HG03439 (cell line): Measurements from ENCODE around the gene MOB1A.
"Not testable (repeated sequence)": the region's sequence is repeated elsewhere in the genome, so short reads cannot be mapped to it uniquely, and the experiment has no call there.

Source experiments
- ATAC-seq: cut with Tn5 transposase; IDR thresholded peaks from one replicate; pipeline ENCODE4 v1.9.1; 2021; ENCODE audit warnings: mild to moderate bottlenecking, moderate library complexity; ENCODE audit not compliant: unreplicated experiment

Gene MOB1A

DNA sequence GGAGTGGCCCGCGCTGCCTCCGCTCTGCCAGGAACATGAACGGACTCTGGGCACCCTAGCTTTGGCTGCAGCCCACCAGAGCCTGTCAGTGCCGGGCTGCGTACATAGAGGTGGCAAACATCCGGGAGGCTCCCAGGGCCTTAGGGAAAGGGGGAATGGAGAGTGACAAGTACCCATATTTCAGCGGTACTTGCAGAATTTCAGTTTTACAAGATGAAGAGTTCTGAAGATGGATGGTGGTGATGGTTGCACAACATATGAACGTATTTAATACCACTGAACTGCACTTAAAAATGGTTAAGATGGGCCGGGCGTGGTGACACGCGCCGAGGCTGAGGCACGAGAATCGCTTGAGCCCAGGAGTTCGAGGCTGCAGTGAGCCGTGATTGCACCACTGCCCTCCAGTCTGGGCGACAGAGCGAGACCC, 20.6 kb upstream of the MOB1A start:
- no peak for ATAC-seq

DNA sequence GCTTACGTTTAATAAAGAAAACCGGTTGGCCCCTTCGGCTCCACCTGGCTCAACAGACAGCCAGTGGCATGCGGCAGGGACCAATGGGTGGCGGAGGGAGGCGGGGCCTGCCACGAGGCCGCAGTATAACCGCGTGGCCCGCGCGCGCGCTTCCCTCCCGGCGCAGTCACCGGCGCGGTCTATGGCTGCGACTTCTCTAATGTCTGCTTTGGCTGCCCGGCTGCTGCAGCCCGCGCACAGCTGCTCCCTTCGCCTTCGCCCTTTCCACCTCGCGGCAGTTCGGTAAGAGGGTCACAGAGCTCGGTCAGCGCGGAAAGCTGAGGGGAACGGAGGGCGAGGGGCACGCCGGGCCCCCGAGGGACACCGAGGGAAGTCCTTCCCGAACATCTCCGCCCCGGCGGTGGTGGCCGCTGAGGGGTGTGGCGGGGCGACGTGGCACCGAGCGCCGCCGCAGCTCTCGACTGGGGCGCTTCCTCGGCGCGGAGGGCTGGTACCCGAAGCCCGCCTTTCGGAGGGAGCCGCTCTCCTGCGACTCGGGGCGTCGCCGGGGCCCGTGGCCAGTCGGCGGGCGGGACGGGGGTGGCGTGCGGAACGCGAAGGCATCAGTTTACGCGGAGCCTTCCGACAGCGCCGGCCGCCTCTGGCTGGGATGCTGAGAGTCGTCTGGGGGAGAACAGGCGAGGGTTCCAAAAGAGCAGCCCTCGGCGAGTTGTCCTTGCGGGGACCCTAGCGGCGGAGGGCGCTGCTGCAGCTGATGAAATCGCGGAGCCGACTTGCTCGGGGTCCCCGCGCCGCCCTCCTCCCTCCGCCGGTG, 20.0 kb upstream of the MOB1A start, which contains the start of gene MTHFD2:
TSS of gene MTHFD2 (plus strand) at position 155 of the 814 bp plus-strand sequence. CDS start at position 182, 27 bp downstream.
- ATAC-seq = peak; percentile 91

DNA sequence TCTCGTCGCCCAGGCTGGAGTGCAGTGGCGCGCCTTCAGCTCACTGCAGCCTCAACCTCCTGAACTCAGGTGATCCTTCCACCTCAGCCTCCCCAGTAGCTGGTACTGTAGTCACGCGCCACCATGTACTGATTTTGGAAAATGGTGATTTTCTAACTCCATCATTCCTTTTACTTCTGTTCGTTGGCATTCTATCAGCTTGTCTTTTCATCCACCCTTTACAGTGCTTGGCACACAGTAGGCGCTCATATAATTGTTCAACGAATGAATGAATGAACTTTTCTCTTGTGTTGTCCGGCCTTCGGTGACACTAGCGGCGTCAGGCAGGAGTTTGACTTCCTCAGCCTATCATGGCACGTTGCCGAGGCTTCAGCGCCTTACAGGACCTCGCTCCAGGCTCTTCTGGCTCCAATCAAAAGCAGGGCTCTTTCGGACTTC, 19.4 kb upstream of the MOB1A start:
- ATAC-seq = no peak

DNA sequence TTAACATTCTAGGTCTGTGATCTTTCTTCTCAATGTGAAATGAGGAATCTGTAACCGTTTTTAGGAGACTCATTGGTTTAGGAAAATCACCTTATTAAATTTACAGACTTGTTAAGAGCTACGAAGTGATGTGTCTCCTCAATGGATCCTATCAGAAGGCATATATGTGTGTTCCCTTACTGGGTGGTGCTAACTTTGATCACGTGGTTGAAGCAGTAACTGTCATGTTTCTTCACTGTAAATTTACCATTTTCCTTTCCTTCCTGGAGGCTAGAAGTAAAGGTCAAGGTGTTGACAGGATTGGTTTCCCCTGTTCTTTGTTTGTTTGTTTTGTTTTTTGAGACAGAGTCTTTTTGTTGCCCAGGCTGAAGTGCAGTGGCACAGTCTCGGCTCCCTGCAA, 18.4 kb upstream of the MOB1A start:
- ATAC-seq = no peak

DNA sequence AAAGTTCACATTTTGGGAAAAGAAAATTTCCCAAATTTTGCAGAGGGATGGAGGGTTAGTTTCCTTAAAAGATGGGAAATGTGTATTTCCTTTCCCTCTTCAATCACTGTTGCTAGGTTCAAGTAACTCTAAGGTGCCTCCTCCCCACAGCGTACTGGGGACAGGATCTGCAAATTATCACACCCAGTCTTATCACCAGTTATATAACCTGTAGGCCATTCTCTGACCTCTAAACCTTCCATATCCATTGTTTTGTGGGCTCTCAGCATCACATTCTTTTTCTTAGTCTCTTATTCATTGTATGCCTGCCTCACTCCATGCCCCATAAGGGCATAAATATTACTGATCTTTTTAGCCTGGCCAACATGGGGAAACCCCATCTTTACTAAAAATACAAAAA, 16.1 kb upstream of the MOB1A start:
- ATAC-seq = no peak

DNA sequence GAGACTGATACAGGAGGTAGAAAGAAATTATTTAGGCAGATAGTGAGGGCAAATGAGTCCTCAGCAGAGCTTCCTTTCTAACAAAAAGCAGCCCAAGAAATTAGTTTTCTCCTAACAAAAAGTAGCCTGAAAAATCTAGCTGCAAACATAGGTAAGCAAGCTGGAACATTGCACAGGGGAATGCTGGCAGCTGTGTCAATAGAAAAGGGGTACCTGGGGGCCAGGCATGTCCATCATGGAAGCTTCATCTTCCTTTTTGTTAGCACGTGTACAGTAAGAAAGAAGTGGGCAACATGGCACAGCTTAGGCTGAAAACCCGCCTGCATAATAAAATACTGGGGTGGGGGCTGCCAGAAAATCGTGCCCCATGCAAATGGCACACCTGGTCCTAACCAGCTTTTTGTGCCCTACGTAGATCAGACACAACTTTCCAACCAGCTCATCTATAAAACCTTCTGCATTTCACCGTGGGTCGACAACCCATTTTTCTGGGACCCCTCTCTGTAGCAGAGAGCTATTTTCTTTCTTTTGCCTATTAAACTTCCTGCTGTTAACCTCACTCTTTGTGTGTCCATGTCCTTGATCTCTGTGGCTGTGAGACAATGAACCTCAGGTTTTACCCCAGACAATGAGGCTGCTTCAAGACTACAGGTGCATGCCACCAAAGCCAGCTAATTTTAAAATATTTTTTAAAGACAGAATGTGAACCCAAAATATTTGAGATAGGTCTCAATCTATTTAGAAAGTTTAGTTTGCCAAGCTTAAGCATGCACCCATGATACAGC, 13.1 kb upstream of the MOB1A start:
- no peak for ATAC-seq

DNA sequence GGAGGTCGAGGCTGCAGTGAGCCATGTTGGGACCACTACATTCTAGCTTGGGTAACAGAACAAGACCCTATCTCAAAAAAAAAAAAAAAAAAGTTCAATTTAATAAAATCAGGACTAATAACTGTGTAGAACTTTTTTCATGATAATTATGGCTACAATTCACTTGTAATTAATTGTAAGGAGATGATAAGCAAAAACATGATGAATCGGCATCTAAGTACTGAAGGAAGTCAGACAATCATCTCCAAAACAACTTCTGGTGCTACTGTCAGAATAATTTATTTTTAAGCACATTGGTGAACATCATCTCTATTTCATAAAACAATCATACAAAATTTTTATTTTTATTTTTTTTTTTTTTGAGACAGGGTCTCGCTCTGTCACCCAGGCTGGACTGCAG, 10.0 kb upstream of the MOB1A start:
- ATAC-seq = no peak

DNA sequence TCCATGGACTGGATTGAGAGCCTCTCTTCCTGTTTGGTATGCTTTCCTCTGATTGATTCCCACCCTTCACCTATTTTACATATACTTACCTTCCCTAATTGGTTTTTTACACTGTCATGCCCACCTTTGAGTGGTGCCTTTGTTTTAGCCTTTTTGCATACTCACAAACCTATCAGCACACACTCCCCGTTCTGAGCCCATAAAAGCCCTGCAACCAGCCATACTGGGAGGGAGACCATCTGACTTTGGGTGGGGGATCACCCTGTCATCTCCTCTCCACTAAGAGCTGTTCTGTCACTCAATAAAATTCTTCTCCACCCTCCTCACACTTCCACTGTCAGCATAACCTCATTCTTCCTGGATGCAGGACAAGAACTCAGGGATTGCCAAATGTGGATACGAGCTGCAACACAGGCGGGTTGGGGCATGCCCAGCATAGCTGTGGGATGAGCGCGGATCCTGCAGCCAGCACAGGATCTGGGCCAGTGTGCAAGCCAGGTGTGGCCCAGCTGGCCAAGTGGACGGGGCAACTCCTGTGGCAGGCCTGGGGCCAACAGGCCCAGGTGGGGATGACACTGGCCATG, 9.4 kb upstream of the MOB1A start:
- ATAC-seq = no peak

DNA sequence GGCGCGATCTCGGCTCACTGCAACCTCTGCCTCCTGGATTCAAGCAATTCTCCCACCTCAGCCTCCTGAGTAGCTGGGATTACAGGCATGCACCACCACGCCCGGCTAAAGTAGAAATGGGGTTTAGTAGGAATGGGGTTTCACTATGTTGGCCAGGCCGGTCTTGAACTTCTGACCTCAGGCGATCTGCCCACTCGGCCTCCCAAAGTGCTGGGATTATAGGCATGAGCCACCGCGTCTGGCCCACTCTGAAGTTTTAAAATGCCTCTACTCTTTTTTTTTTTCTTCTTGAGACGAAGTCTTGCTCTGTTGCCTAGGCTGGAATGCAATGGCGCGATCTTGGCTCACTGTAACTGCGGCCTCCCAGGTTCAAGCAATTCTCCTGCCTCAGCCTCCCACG, 8.0 kb upstream of the MOB1A start:
- not testable (repeated sequence) for ATAC-seq

DNA sequence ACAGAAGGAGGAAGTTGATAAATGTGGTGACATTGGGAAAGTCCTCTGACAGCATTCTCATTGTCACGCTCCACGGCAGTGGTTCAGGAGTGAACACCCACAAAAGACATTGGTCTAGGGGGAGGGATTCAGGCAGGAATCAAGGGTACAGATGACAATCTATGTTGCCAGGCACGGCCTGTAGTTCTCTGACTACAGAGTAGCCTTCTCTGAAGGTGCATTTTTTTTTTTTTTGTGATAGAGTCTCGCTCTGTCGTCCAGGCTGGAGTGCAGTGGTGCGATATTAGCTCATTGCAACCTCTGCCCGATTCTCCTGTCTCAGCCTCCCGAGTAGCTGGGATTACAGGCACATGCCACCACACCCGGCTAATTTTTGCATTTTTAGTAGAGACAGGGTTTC, 7.4 kb upstream of the MOB1A start:
- ATAC-seq = peak; percentile 45

DNA sequence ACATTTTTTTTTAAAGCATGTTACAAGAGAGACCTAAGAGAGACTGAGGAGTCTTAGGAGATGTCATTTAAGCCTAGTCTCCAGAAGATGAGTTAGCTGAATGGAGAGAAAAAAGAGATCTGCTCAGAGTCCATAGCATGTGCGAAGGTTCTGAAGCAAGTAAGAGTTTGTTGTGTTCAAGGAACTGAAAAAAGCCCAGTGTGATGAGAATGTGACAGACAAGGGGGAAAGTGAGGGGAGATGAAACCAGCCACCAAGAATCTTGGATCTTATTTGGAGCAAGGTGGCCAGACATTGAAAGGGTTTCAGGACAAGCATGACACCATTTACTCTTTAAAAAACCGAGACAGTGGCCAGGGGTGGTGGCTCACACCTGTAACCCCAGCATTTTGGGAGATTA, 5.2 kb upstream of the MOB1A start:
- no peak for ATAC-seq

DNA sequence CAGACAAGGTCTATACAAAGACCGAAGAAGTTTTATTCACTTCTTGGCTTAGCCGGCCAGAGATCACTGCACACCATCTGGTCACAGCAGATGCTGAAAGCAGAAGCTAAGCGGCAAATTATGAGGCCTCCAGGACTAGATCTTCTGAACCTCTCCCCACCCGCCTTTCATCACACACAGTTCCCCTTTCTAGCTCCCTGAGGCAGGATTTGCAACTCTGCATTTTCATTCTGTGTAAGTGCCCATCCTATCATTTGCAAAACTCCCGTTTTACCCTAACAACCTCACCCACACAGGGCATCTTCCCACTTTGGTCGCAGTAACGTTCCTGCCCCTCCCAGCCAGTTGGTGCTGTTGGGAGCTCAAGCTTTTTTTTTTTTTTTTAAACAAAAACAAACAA, 3.1 kb upstream of the MOB1A start:
- ATAC-seq = no peak

DNA sequence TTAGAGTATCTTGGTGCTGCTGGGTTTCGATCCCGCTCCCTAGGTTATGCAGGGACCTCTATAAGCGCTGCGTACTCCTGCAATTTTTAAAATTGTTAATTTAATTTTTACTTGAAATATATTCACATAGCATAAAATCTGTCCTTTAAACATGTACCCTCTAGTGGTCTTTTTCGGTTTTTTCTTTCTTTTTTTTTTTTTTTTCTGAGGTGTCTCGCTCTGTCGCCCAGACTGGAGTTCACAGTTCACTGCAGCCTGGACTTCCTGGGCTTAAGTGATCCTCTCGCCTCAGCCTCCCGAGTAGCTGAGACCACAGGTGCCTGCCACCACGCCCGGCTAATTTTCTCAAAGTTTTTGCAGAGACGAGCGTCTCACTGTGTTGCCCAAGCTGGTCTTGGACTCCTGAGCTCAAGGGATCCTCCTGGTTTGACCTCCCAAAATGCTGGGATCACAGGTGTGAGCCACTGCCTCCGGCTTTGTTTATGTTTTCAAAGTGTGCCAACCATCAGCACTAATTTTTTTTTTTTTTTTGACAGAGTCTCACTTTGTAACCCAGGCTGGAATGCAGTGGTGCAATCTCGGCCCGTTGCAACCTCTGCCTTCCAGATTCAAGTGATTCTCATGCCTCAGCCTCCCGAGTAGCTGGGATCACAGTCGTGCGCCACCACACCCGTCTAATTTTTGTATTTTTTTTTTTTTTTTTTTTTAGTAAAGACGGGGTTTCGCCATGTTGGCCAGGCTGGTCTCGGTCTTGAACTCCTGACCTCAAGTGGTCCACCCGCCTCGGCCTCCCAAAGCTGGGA, 585 bp upstream of the MOB1A start:
- ATAC-seq = peak; percentile 13

DNA sequence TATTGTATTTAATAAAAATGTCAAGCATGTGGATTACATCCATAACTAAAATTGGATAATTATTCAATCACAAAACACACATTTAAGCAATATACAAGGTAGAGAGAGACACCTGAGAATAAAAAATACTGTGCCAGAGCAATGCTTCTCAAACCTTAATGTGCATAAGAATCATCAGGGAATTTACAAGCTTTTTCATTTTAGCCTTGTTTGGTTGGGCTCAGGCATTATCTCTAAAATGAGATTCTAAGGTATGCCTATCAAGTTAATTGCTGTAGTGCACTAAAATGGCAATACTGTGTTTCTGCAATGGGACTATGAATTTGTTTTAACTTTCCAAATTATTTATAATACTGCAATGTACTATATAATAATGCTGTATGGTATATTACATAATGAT, 983 bp downstream of the MOB1A start:
- ATAC-seq = no peak

DNA sequence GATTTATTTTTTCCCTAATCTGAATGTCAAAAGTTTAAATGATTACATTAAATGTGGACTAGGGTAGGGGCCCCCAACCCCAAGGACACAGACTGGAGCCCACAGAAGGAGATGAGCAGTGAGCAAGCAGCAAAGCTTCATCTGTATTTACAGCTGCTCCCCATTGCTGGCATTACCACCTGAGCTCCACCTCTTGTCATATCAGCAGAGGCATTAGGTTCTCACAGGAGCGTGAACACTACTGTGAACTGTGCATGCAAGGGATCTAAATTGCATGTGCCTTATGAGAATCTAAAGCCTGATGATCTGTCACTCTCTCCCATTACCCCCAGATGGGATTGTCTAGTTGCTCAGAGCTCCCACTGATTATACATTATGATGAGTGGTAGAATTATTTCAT, 3.8 kb downstream of the MOB1A start:
- ATAC-seq = no peak

DNA sequence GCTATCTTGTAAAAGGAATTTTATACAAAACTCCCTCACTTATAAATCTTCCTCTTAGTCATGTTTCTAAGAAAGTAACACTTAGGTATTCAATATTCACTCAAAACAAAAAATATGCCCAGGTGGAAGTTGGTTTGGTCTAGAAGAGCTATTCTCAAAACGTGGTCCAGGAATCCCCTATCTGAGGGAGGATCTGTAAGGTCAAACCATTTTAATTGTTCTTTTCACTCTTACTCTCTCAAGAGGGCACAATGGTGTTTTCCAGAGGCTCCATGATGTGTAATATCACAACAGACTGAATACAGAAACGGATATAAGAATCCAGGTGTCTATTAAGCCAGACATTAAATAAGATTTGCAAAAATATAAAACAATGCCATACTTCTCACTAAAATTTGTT, 9.9 kb downstream of the MOB1A start:
- ATAC-seq = no peak

DNA sequence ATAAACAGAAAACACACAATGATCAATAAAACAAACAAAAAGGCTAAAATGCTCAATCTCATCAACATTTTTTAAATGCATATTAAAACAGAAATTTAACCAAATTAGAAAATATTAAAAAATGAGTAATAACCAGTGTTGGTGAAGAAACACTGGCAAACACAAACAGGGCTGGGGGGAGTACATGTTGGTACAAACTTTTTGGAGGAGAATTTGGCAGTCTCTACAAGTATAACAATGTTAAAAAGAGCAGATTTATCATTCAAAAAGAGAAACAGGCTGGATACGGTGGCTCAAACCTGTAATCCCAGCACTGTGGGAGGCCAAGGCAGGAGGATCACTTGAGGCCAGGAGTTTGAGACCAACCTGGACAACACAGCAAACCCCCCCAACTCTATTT, 13.9 kb downstream of the MOB1A start:
- no peak for ATAC-seq

DNA sequence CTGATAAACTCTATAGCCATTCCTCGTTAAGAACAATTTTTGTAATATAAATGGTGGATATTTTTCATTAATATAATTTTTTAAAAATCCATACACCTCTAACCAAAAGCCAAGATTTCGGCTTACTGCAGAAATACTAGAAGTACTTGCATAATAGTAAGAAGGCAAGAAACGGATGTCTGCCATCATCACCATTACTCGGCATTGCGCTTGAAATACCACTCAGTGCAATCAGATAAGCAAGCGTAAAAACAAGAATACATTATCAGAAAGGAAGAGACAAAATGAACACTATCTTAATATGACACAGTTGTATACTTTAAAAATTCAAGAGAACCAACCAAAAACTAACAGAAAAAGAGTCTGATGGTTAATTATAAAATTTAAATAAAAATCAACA, 15.7 kb downstream of the MOB1A start:
- ATAC-seq = no peak

DNA sequence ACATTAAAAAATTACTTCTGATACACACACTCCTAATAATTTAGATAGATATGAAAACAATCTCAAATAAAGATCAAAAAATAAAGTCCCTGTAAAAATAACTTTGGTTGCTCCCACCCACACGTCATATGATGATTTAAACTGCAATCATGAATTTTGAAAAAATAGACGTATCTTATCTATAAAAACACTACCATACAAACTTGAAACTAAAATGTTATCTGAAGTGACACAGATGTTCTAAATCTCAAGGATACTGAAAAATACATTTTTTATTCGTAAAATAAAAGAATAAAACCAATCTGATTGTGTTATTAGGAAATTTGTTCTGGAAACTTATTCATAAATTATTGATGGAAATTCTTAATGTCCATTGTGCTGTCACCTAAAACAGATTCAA, 22.8 kb downstream of the MOB1A start:
- ATAC-seq = no peak

DNA sequence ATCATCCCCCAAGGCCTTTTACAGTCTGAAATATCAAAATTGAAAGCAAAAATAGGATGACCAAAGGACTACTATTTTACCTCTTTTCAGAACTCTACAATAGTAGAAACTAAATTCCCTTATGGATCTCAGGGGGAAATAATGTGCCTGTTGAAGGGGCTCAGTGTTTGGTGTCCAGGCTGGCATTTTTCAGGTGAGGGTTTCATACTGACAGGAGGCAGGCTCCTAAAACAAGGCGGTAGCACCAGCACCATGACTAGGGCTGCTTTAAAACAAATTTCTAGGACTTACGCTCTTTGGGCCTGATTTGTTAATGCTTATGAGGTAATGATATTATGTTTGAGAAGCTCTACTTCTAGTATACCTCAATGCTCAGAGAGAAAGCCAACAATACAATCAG, 25.7 kb downstream of the MOB1A start:
- ATAC-seq = no peak
